GM12801 (cell line): ENCODE data around the gene HMG20A.

Experiments used
- CTCF ChIP-seq: IDR thresholded peaks from one replicate; pipeline ENCODE4 v1.5.1; 2011; ENCODE audit warnings: control low read depth; ENCODE audit not compliant: insufficient read length; ENCODE audit errors: extremely low read depth

HMG20A gene

DNA sequence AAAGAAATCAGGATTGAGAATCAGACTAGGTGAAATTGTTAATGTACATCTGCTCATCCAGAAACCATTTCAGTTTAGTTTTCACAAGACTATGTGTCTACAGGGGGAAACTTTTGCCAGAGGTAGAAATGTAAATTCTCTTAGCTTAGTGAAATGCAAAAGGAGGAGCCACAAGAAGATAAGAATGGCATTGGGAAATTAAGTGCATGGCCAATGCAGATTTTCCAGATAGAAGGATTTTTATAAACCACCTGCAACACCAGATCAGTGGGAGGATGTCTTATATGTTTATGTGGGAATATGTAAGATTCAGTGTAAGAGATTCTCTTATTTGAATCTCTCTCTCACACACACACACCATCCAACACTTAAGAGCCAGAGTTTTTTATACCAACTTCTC is 67.2 kb downstream of the HMG20A start:
- TF ChIP-seq CTCF = no peak

DNA sequence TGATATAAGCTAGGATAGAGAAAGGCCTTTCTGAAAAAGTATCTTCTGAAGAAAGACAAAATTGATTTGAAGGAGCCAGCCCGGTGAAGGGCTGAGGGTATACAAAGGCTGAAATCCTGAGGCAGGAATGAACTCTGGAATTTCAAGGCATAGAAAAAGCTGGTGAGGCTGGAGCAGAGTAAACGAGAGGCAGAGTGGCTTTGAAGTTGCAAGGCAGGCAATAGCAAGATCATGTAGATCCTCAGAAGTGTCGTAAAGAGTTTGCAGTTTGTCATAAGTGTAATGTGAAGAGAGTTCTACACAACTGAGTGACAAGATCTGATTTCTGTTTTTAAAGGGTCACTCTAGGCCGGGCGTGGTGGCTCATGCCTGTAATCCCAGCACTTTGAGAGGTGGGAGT is 69.0 kb downstream of the HMG20A start:
- no peak for TF ChIP-seq CTCF

DNA sequence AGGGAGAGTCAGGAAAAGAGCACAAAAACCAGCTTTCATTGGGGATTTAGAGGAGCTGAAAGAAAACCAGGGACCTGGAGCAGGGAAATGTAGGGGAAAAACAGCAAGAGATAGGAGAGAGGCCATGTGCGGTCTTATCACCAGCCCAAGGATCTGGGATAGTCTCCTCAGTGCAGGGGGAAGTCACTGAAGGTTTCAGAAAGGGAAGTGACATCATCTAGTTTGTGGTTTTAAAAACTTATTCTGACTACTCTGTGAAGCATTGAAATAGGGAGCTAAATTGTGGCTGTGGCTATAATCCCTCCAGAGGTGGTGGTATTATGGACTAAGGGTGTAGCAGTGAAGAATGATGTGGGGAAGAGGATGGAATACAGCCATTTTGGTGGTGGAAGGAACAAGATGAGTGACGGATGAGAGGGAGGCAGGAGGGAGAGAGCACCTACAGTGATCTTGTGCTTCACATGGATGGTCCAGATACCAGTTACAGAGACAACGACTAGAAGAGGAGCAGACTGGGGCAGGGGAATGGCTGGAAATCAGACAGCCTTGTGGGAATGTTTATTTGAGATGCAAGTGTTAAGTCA is 72.7 kb downstream of the HMG20A start:
- no peak for TF ChIP-seq CTCF

DNA sequence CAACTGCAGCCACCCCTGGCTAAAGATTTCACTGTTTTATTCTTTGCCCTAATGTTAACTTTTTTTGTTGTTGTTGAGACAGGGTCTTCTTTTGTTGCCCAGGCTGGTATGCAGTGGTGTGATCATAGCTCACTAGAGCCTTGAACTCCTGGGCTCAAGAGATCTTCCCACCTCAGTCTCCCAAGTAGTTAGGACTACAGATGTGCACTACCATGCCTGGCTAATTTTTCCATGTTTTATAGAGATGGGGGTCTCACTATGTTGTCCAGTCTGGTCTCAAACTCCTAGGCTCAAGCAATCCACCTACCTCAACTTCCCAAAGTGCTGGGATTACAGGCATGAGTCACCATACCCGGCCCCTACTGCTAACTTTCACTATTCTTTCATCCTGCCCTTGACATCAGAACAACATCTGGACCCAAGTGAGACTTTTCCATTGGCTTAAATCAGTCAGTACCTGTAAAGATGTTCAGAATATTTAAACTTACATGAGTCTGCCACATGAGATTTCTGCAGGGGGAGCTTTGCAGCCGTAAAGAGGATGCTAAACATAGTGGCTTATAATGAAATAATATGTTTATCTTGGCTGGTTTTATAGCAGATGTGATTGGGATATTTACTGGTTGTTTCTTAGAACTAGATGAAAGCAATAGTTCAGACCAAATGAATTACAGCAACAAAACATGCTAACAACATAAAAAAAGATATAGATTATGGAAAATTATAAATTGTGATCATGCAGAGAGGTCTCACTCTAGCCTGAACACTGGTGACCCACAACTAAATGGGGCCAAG is 73.6 kb downstream of the HMG20A start:
- no peak for TF ChIP-seq CTCF

GRCh38 chr15:77494964-77495363 is 74.3 kb downstream of the HMG20A start:
- TF ChIP-seq CTCF = no peak

DNA sequence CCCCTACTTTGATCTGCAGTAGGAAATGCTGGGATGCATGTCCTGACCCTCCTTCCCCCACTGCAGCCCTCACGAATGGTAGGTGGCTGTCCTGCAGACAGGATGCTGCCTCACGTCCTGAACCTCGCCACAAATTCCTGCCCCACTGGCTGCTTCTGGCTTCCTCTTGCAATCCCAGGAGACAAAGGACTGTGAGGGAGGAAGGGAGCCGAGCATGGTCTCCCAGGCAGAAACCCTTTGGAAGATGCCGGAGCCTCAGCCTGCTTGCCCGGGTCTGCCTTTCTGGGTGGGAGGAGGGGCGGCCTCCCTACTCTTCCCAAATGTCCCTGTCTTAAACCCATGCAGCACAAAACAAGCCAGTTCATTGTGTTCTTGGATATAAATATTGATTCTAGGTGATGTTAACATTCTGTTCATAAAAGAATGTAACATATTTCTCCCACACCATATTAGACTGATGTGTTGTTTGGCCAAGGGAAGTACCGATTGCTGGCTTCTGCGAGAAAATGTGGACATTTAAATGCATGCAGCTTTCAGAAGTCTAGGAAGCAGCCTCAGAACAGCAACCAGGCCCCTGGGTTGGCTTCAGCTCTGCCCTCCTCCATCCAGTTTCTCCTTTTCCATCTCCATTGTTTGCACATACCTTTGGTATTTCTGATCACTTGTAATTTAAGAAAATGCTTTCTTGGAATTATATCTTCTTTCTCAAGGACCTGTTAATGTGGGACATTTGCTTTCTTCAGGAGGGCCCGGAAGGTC is 75.3 kb downstream of the HMG20A start:
- TF ChIP-seq CTCF = no peak

DNA sequence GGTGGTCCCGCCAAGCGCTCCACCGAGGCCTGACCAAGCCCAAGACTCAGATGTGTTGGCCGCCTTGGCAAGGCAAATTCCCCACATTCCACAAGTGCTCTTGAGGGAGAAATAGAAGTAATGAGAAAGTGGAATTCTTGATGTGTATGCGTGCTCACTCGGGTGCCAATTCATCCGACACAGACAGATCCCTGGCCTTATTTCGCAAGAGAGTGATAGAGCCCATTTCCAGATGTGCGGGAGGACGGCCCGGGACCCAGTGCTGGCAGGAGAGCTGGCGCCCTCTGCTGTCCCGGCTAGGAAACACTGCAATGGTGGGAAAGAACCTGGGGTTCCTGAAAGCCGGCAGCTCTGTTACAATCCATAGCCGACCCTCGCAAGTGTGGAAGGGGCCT is 76.0 kb downstream of the HMG20A start:
- peak; percentile 15 for TF ChIP-seq CTCF
